Breast epithelium (tissue), 3 donors: ENCODE results near the gene RYK.

Source experiments
- CTCF ChIP-seq, 3 donors: fragments of 450-650 bp; IDR thresholded peaks; one replicate each; pipeline ENCODE4 v1.5.1; 2016 to 2017; ENCODE audit warnings: antibody characterized with exemption in 3 of 3, mild to moderate bottlenecking in 3 of 3, moderate library complexity in 3 of 3
- POLR2A ChIP-seq: fragments of 450-650 bp; IDR thresholded peaks from one replicate; pipeline ENCODE4 v1.6.1; 2016; ENCODE audit warnings: antibody characterized with exemption, mild to moderate bottlenecking, moderate library complexity

DNA sequence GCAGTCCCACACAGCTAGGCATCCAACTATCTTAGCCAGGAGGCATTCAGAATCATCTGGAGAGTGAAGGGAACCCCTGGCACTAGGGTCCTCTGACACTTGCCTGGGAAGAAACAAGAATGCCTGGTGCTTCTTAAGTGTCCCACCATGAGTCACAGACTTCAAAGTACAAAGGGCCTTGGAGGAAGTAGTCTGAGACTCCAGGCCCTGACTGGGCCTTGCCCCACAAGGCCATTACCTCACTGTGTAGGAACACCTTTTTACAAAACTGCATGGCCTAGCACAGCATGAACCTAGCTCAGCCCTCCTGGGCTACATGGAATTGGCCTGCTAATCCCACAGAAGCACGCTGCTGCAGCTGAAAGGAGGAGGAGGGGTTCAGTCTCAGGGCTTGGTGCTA, 116.4 kb downstream of the RYK start:
- TF ChIP-seq CTCF (IDR thresholded peaks at IDR 0.05) (no peak), POLR2A (no peak)
